Endothelial cell of umbilical vein (primary cell): ENCODE results near the gene SPDYE1.
"Not testable (repeated sequence)": the region's sequence is repeated elsewhere in the genome, so short reads cannot be mapped to it uniquely, and the experiment has no call there.

ENCODE experiments used
- EZH2 ChIP-seq: IDR thresholded peaks from 2 replicates; pipeline ENCODE4 v1.6.1; 2012; ENCODE audit warnings: borderline replicate concordance, low read depth, mild to moderate bottlenecking, moderate library complexity, low read length, inconsistent platforms; ENCODE audit not compliant: severe bottlenecking
- GATA2 ChIP-seq: IDR thresholded peaks from 2 replicates; pipeline ENCODE4 v1.7.0; 2011; ENCODE audit warnings: low read depth, mild to moderate bottlenecking, moderate library complexity, mixed read lengths, low read length; ENCODE audit not compliant: insufficient read length, insufficient read depth
- POLR2AphosphoS5 ChIP-seq: IDR thresholded peaks from 2 replicates; pipeline ENCODE4 v1.6.1; 2012; ENCODE audit warnings: low read depth, mild to moderate bottlenecking, control low read depth, low read length, moderate library complexity; ENCODE audit not compliant: insufficient read depth
- TF ChIP-seq, protein P1 (sequence below), 2 donors: IDR thresholded peaks; 1 replicate in 1 of 2; 2 replicates in 1 of 2; pipeline ENCODE4 v1.5.1; 2011; ENCODE audit warnings: low read length in 2 of 2, mild to moderate bottlenecking in 2 of 2, moderate library complexity in 2 of 2, control low read depth in 1 of 2, inconsistent platforms in 1 of 2, low read depth in 1 of 2; ENCODE audit not compliant: insufficient read depth in 1 of 2; ENCODE audit errors: extremely low read depth in 1 of 2
- TF ChIP-seq, protein P2 (sequence below): IDR thresholded peaks from 2 replicates; pipeline ENCODE4 v1.6.1; 2011; ENCODE audit not compliant: insufficient read depth, insufficient read length

DNA sequence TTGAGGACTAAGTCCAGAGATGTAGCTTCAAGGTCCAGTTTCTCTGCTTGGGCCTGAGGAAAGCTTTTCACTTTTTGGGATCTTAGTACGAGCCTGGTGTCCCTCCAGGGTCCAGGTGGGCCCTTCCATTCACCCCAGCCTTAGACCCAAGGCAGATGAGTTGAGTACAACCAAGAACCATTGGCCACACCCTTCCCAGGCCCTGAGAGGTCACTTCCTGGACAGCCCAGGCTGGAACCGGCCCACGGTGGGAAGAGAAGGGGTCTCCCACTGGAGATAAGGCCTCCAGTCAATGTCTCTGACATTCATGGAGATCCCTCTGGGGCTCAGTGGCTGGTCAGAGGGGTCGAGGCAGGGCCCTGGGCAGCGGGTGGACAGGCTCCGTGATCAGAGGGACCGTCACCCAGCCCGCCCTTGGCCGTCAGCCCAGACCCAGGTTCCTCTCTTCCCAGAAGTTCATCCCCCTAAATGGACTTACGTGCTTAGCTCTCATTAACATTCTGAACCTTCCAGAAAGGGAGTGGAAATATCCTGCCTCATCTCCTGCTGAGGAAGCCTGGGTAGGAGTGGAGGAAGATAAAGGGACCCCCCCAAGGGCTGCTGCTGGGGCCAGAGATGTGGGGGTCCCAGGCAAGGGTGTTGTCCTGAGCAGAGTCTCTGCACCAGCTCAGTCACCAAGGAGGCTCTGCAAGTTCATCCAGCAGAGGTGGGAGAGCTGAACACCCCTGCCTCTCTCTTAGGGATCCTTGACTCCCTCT is 22.8 kb upstream of the SPDYE1 start:
- TF ChIP-seq, protein P1, sequence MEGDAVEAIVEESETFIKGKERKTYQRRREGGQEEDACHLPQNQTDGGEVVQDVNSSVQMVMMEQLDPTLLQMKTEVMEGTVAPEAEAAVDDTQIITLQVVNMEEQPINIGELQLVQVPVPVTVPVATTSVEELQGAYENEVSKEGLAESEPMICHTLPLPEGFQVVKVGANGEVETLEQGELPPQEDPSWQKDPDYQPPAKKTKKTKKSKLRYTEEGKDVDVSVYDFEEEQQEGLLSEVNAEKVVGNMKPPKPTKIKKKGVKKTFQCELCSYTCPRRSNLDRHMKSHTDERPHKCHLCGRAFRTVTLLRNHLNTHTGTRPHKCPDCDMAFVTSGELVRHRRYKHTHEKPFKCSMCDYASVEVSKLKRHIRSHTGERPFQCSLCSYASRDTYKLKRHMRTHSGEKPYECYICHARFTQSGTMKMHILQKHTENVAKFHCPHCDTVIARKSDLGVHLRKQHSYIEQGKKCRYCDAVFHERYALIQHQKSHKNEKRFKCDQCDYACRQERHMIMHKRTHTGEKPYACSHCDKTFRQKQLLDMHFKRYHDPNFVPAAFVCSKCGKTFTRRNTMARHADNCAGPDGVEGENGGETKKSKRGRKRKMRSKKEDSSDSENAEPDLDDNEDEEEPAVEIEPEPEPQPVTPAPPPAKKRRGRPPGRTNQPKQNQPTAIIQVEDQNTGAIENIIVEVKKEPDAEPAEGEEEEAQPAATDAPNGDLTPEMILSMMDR (IDR thresholded peaks at IDR 0.05; ENCODE audit: extremely low read depth in 1 of 2, insufficient read depth in 1 of 2, low read depth in 1 of 2, low read length in 2 of 2): not testable (repeated sequence)
- not testable (repeated sequence) for TF ChIP-seq POLR2AphosphoS5, GATA2, EZH2
- TF ChIP-seq, protein P2, sequence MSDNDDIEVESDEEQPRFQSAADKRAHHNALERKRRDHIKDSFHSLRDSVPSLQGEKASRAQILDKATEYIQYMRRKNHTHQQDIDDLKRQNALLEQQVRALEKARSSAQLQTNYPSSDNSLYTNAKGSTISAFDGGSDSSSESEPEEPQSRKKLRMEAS: not testable (repeated sequence)
